CD4-positive, alpha-beta T cell treated with Interleukin-1 beta for 1 hour (primary cell): ENCODE results near the gene DAB2IP.
"Not testable (repeated sequence)": the region's sequence is repeated elsewhere in the genome, so short reads cannot be mapped to it uniquely, and the experiment has no call there.

Experiments
- DNase-seq, 2 donors: peaks; one replicate each; pipeline ENCODE4 v3.0.0-alpha.2; 2020 to 2022

DAB2IP gene

GRCh38 chr9:121627427-121627826 is 24.0 kb upstream of the DAB2IP start:
- DNase-seq = no peak

DNA sequence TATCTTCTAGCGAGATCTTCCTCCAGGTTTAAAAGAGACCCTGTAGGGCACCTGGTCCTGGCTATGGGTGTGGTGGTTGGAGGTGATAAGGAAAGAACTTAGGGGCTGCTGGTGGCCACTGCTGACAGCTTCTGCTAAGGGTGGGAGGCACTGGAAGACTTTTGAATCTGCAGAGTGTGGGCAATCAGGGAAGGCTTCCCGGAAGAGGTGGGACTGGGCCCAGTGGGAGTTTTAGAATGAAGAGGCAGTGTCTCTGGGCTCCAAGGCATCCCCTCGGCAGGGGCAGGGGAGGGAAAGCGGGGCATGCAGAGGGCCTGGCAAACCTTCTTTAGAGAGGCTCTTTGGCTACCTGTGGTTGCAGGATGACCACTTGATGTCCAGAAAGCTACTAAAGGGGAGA is 23.0 kb upstream of the DAB2IP start:
- no peak for DNase-seq

DNA sequence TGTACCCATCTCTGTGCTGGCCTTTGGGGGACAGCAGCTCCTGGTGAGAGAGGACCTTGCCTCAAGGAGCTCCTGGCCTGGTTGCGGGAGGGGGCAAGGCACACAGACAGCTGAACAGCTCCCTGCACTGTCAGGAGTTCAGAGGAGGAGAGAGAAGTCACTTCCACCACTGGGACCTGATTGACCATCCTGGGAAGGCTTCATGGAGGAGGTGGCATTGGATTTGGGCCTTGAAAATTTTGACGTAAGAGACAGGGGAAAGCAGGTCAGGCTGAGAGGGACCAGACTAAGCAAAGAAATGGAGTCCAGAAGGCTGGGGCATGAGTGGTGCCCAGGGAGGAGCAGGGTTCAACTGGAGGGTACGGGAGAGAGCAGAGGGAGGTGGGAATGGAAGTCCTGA is 20.3 kb upstream of the DAB2IP start:
- no peak for DNase-seq

DNA sequence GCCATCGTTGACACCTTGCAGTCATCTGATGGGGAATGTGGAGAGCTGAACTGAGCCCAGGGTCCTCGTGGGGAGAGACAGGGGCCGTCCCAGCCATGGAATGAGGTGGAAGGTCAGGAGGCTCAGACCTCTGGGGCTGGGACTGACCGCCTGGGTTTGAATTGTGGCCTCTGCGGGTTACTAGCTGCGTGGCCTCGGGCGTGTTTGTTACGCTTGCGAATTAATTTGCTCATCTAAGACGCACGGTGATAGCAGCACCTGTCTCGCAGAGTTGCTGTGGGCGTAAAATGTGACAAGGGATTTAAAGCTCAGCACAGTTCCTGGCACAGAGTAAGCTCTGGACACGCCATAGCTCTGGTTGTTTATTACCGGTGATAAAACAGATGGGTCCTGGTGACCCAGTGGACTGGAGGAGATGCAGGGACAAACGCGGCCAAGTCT is 19.4 kb upstream of the DAB2IP start:
- DNase-seq = no peak

DNA sequence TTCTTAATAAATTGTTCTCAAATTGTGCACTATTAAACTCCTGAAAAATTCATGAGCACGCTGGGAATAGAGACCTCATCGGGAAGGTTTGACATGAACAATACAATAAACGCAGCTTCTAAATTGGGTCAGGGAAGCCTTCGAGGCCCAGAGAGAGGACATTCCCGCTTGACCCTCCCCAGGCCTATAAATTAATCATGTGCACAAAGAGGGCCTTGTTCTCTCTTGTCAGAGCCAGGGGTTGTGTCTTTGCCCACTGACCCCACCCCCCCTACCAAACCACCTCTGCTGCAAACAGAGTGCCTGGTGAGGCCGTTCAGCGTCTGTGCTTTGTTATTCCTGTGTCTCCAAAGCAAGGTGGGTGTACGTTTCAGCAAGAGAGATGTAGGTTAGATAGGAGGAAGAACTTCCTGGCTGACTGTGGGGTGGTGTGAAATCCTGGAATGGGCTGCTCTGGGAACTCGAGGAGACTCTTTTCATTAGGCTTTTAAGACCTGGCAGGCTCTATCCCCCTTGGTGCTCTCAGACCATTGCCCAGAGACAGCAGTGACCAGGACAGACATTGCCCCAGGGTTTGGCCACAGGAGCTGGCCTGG is 18.2 kb upstream of the DAB2IP start:
- DNase-seq = no peak

DNA sequence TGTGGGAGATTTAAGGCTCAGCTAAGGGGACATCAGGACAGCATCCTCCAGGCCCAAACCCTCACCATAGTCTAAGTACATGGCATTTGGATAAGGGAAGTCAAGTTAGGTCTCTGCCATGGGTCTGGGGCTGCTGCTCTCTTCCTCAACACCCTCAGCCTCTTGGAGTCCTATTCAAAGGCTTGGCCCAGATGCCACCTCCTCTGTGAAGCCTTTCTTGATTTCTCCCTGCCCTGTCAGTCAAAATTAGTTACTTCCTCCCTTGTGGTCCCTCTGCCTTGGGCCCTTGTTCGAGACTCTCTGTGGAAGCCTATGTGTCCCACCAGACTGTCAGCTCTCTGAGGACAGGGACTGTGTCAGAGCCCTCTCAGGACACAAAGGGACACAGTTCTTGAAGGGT is 17.7 kb upstream of the DAB2IP start:
- DNase-seq = no peak

DNA sequence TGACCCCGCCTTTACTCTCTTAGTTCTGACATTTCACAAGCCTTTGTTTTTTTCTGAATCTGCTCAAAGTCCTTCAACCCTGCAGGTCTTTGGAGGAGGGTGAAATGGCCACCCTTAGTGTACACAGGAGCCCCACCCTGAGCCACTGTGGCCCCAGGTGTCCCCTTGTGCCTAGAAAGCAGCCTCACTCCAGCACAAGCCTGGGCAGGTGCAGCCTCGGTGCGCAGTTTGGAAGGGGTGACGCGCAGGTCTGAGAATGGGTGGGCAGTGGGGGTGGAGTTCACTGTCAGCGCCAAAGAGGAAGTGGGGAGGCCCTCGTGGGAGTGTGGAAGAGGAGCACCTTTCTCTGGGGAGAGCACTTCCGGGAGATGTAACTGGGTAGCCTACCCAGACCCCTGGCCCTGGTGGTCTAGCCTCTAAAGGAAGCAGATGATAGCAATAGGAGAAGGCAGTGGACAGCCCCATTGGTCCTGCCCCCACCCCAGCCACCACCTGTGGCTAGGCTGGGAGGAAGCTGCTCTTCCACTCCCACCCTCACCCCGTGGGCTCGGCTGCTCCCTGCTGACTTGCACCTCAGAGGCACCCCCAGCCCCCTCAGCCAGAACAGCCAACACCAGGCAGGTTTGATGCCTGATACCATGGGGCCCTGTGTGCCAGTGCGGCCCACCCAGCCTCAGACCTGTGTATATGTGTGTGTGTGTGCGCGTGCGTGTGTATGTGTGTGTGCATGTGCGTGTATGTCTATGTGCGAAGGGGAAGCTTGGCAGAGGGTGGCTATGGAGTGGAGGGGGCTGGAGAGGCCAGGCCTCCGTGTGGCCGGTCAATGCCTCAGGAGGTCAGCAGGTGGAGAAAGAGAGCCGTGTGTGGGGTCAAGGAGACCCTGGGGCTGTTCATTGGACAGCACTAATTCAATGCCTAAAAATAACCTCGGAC is 16.8 kb upstream of the DAB2IP start:
- DNase-seq = no peak

GRCh38 chr9:121635300-121635876 is 16.0 kb upstream of the DAB2IP start:
- no peak for DNase-seq

DNA sequence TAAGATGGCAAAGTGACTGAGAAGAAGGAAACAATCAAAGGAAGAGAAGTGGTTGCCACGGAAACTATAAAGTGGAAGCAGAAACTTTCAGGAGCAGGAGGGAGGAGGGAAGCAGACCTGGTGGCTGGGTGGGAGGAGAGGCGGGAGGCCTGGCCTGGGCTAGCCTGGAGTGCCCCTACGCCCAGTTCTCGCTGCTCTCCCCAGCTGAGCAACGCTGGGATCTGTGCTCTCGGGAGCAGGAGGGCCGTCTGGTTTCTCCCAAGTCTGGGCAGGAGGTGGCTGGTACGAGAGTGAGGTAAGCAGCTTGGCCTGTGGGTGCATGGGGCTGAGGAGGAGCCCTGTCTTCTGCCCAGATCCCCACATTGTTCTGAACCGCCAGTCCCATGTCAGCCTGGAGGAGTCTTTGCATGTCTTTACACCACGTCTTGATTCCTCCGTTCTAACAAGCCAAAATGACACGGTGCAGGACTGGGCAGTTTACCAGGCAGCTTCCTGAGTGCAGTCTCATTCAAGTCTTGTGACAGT is 15.0 kb upstream of the DAB2IP start:
- DNase-seq = no peak

DNA sequence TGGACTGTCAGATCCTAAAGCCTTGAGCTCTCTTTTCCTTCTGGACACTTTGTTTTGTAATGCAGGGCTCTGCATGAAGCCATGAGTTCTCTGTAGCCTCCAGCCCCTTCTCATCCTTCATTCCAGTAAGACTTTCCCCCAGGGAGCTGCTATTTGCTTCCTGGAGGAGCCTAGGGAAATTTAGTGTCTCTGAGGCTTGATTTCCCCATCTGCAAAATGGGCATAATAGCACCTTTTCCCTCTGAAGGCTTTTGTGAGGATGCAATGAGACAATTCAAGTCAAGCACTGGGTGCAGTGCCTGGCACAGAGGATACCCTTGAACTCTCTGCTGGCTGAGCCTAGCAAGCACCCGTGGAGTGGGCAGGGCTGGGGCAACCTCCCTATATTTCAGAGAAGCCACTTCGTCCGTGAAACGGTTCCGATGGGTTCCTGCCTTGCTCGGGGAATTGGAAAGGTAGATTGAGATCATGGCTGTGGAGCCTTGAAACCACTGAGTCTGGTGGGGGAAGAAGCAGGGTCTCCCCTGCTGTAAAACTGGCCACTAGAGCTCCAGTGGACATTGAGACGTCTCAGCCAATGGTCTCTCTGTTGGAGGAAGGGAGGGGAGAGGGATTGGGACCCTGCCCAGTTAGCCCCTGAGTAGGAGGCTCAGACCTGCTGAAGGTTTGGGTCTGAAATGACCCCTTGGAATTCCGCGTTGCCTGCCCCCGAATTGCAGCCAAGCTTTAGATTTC is 14.3 kb upstream of the DAB2IP start:
- DNase-seq = no peak

DNA sequence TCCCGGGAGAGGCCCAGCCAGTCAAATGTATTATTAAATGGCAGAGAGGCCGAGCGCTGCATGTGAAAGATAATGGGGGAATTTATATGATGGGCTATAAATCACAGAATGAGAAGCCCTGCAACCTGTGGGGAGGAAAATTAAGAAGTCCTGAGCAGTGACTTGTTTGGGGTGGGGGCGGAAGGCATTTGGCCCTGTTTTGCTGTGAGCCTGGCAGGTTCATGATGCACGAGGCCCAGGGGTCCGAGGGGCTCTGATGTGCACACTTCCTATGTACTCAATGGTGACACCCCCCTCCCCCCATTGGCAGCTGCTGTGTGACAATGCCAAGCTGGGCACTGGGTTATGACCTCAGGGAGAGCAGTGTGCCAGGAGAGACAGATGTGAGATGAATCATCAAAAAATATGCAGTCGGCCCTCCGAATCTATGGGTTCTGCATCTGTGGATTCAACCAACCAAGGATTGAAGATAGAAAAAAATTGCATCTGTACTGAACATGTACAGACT is 13.7 kb upstream of the DAB2IP start:
- no peak for DNase-seq

- DNase-seq = no peak
Observed at GRCh38 chr9:121638399-121638798, 13.0 kb upstream of the DAB2IP start.

GRCh38 chr9:121638901-121639592 is 12.4 kb upstream of the DAB2IP start:
- DNase-seq = no peak

GRCh38 chr9:121639619-121640018 is 11.8 kb upstream of the DAB2IP start:
- no peak for DNase-seq

- DNase-seq = peak in 1 of 2 donors; percentile 11
Observed at GRCh38 chr9:121640076-121640475, 11.4 kb upstream of the DAB2IP start.

DNA sequence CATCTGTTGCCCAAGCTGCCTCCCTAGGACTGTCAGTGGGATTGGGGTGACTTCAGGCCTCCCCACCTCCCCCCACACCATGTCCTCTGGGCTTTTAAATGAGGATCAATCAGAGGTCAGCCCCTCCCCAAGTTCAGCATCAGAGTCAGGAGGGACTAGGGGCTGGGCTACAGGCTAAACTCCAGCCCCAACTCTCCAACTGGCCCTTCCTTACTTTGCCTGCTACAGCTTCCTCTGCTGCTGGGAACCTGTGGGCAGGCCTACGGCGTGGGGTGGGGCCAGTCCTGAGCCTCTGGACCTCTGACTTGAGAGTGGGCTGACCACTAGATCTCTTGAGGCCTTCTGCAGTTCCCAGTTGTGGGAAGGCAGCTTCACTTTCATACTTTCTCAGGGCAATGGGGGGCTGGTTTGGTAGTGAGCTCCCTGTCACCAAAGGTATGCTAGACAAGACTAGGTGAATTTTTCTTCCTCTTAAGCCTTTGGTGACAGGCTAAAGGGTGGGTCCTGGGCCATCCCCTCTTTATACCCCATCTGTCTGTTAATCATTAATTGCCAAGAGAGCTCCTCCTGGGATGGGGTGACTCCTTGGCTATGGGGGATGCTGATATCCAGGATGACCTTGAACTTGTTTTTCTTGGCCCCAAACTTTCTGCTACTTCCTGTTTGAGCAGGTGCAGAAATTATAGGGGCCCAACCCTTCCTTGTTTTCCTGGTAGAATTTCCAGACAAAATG is 10.8 kb upstream of the DAB2IP start:
- DNase-seq = no peak

GRCh38 chr9:121641224-121641611 is 10.2 kb upstream of the DAB2IP start:
- DNase-seq = no peak

GRCh38 chr9:121642758-121643157 is 8.7 kb upstream of the DAB2IP start:
- no peak for DNase-seq

DNA sequence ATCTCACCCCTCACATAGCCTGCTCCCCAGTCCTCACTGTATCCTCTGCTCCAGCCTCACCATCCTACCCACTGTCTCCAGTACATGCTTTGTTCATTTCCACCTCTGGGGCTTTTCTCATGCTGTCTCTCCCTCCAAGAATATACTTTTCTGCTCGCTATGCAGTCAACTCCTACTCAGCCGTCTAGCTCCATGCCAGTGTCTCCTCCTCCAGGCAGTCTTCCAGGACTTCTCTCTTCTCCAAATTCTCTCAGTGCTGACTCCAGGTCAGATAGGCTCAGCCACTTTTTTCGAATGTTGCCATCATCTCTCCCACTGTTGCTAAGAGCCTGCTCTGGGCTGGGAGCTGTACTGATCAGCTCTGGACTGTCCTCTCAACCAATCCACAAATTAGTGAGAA is 8.0 kb upstream of the DAB2IP start:
- DNase-seq = no peak

DNA sequence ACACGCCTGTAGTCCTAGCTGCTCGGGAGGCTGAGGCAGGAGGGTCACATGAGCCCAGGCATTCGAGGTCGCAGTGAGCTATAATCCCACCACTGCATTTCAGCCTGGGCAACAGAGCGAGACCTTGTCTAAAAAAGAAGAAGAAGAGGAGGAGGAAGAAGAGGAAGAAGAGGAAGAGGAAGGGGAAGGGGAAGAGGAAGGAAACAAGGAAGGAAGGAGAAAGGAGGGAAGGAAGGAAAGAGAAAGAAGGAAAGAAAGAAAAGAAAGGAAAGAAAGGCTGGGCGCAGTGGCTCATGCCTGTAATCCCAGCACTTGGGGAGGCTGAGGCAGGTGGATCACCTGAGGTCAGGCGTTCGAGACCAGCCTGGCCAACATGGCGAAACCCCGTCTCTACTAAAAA is 7.4 kb upstream of the DAB2IP start:
- not testable (repeated sequence) for DNase-seq

- no peak for DNase-seq
Observed at GRCh38 chr9:121645003-121645402, 6.4 kb upstream of the DAB2IP start.
